ENCODE measurements around the gene C11orf98. TPM values are rescaled to one million over a fixed set of nuclear protein-coding genes. Genes with fewer than 3 reads are reported as not detected.
A peak's percentile ranks its signal among the peaks of the same experiment; 100 is the strongest.
"Not testable (repeated sequence)": the region's sequence is repeated elsewhere in the genome, so short reads cannot be mapped to it uniquely, and the experiment has no call there.

Gene C11orf98
- total RNA-seq, 1 donor from 2014 or later, result 30.4 TPM

DNA sequence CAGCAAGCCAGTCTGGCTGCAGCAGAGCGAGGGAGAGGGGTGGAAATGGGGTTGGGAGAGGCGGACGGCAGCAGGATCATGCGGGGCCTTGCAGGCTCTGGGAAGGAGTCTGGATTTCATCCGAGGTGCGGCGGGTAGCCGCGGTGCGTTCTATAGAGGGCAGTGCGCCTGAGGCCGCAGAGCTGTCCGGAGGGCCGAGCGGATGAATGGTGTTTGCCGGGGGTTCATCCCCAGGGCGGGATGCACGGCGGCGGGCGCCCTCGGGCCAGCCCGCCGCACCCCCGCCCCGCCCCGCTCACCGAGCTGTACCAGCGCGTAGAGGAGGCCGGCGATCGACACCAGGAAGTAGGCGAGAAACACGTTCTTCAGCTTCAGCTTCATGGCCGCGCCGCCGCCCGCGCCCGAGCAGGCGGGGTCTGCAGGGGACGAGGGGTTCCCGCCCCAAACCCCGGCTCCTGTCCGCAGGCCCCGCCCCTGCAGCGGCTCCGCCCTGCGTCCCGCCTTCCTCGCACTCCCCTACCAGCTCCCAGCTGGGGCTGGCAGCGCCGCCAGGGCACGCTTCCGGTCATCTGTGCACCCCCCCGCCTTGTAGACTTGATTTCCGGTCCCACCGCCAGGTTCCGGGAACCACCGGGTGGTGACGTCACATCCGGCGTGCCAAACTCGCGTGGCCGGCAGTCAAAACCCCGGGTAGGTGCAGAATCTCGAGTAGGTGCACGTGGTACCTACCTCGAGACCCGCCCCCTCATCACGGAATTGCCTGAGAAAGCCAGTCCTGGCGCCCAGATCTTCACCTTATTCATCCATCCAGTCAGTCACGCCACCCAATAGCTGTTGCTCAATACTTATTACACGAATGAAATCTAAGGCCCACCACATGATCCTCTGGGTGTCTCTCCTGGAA, 43.2 kb downstream of the C11orf98 start, which contains the start of gene B3GAT3:
TSS of gene B3GAT3 (minus strand) at position 420 of the 904 bp plus-strand sequence. CDS start at position 381, 39 bp downstream.
- peak; percentile 99 for ATAC-seq (ENCODE audit: poor library complexity)
- intact Hi-C loops (cut with DNase I), result no loop called here

DNA sequence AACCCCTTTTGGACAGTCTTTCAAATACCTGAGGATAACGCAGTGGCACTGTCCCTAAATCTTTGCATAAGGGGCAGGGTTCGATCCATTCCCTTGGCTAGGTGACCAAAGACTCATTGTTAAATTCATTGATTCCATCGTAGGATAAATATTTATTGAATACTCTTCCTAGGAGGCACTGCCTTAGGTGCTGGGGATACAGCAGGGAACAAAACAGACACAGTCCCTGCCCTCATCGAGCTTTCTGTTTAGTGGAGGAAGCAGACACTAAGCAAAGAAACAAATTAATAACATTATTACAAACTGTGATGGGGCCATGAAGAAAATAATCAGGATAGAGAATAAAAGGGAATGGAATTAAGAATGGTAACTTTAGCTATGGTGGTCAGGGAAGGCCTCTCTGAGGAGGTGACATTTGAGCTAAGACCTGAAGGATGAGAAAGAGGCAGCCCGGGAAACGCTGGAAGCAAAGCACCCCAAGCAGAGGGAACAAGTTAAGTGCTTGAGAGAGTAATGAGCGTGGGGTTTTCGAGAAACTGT, 43.9 kb downstream of the C11orf98 start:
- intact Hi-C loops (cut with DNase I), result no loop called here
- ATAC-seq (ENCODE audit: poor library complexity) (no peak), DNase-seq (no peak)

More for the DNA sequence above, 43.2 kb downstream of the C11orf98 start, which contains the start of gene B3GAT3:
- peak; percentile 99 for DNase-seq

- DNase-seq; intact Hi-C loops (cut with DNase I); ATAC-seq (ENCODE audit: poor library complexity): not testable (repeated sequence)
Measured at GRCh38 chr11:62616957-62617356, 48.1 kb downstream of the C11orf98 start.

DNA sequence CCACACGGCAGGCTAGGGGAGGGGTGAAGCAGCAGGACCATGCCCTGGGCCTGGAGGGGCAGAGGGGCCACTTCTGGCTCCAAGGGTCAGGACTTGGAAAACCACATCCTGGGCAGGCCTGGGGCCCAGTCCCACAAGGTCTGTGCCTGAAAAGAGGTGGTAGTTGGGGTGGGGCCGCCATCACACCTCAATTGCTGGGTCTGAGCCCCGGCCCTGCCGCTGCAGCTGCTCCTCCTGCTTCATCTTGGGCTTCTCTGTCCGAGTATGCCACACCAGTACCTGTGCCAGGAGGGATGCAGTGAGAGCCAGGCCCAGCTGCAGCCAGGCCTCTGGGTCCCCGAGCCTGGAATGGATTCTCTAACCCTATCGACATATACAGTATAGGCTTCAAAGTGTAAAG, 49.5 kb downstream of the C11orf98 start:
- DNase-seq (no peak), ATAC-seq (ENCODE audit: poor library complexity) (no peak)
- intact Hi-C loops (cut with DNase I), result no loop called here

DNA sequence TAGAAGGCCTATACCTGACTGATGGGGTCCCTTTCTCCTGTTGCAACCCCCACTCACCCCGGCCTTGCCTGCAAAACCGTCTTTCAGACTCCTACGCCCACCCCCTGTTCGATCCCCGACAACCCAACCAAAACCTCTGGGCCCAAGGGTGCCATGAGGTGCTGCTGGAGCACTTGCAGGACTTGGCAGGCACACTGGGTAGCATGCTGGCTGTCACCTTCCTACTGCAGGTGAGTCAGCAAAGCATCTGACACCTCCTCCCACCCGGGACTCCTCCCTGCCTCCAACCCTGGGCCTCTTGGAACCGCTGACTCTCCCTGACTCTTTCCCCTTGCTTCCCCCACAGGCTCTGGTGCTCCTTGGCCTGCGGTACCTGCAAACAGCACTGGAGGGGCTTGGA, 50.7 kb downstream of the C11orf98 start:
- ATAC-seq (ENCODE audit: poor library complexity), result no peak
- intact Hi-C loops (cut with DNase I), result no loop called here
- no peak for DNase-seq

GRCh38 chr11:62613291-62613778, 51.7 kb downstream of the C11orf98 start:
- no peak for DNase-seq
- ATAC-seq (ENCODE audit: poor library complexity), result peak; percentile 0
- intact Hi-C loops (cut with DNase I), result no loop called here

Other genes with a start within 250 kb of the C11orf98 start
- gene SCGB1A1, start 246.2 kb downstream of the C11orf98 start, total RNA-seq, result not detected
- 318 TPM for gene AHNAK, start 118.4 kb downstream of the C11orf98 start, total RNA-seq
- gene EEF1G, start 91.3 kb downstream of the C11orf98 start, total RNA-seq, result 794 TPM
- gene TUT1, start 73.7 kb downstream of the C11orf98 start, total RNA-seq, result 14.7 TPM
- 28.2 TPM for gene MTA2, start 63.3 kb downstream of the C11orf98 start, total RNA-seq
- gene EML3, start 52.4 kb downstream of the C11orf98 start, total RNA-seq, result 13.1 TPM
- gene ROM1, start 52.0 kb downstream of the C11orf98 start, total RNA-seq, result 1.5 TPM
- gene B3GAT3, start 43.2 kb downstream of the C11orf98 start, total RNA-seq, result 11.6 TPM
- gene GANAB, start 18.6 kb downstream of the C11orf98 start, total RNA-seq, result 91.4 TPM
- gene INTS5, start 11.9 kb downstream of the C11orf98 start, total RNA-seq, result 9.6 TPM
- 3.7 TPM for gene CSKMT, start 102 bp upstream of the C11orf98 start, total RNA-seq
- gene UQCC3, start 6.5 kb upstream of the C11orf98 start, total RNA-seq, result 7.8 TPM
- 3.2 TPM for gene LBHD1, start 7.1 kb upstream of the C11orf98 start, total RNA-seq
- gene UBXN1, start 13.9 kb upstream of the C11orf98 start, total RNA-seq, result 82.2 TPM
- 3.8 TPM for gene LRRN4CL, start 24.3 kb upstream of the C11orf98 start, total RNA-seq
- gene BSCL2, start 42.2 kb upstream of the C11orf98 start, total RNA-seq, result 21.7 TPM
- not detected for gene GNG3, start 42.5 kb upstream of the C11orf98 start, total RNA-seq
- gene HNRNPUL2, start 62.2 kb upstream of the C11orf98 start, total RNA-seq, result 30.4 TPM
- gene TTC9C, start 63.3 kb upstream of the C11orf98 start, total RNA-seq, result 14.0 TPM
- gene ZBTB3, start 89.0 kb upstream of the C11orf98 start, total RNA-seq, result 9.7 TPM
- gene POLR2G, start 96.4 kb upstream of the C11orf98 start, total RNA-seq, result 36.8 TPM
- gene TAF6L, start 106.2 kb upstream of the C11orf98 start, total RNA-seq, result 9.2 TPM
- gene TMEM179B, start 122.2 kb upstream of the C11orf98 start, total RNA-seq, result 17.1 TPM
- 17.4 TPM for gene TMEM223, start 126.8 kb upstream of the C11orf98 start, total RNA-seq
- 40.1 TPM for gene NXF1, start 140.2 kb upstream of the C11orf98 start, total RNA-seq
- gene STX5, start 166.8 kb upstream of the C11orf98 start, total RNA-seq, result 15.7 TPM
- gene TEX54, start 167.6 kb upstream of the C11orf98 start, total RNA-seq, result not detected
- gene WDR74, start 174.4 kb upstream of the C11orf98 start, total RNA-seq, result 27.0 TPM
- gene SLC3A2, start 215.7 kb upstream of the C11orf98 start, total RNA-seq, result 32.9 TPM

Measured in Right ventricle myocardium superior (tissue), 1 donor.